GM21529 (cell line): Measurements from ENCODE around the gene ELFN2.
"Not testable (repeated sequence)": the region's sequence is repeated elsewhere in the genome, so short reads cannot be mapped to it uniquely, and the experiment has no call there.

Experiments used
- ATAC-seq: cut with Tn5 transposase; IDR thresholded peaks from one replicate; pipeline ENCODE4 v1.9.1; 2021; ENCODE audit not compliant: unreplicated experiment

Gene ELFN2

DNA sequence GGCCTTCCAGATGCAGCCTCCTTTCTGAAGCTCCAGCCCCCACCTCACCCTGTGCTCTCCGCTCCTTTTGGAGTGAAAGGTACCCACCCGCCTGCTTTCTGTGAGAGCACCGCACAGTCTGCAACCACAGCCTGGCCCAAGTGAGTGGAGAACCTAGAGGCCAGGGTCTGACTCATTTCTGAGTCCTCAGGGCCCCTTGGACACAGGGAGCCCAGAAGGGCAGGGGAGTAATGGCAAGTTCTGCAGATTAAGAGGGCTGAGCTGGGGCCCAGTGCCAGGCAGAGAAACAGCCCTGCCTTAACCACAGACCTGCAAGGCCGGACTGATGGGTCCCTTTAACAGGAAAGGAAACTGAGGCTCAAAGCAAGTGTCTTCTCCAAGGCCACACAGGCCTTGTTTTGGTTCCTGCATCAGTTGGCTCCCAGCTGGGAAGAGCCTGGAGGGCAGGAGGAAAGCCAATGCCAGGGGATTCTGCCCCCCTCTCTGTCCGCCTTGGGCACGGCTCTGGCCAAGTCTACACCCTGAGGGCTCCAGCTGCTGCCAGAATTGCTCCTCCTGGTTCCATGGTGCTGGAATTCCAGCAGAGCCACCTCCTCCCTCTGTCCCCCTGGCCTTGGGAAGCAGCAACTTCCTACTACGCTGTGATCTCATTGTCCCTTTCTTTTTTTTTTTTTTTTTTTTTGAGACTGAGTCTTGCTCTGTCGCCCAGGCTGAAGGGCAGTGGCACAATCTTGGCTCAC is 89.9 kb downstream of the ELFN2 start:
- no peak for ATAC-seq

DNA sequence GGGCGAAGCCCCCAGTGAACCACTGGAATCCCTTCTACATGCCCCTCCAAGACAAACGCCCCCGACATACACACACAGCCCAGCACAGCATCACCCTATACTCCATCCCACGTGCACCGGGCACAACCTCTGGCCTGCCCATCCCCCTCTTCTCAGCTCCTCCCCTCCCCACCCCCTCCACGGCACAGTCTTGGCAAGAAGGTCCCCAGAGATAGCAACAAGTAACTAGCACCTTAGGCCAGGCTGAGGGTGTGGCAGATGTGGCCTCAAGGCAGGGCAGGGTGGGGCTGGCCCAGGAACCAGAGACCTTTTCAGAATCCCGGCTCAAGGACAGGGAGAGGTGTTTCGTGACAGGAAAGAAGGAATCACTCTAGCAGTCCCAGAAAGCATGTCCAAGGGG is 90.7 kb downstream of the ELFN2 start:
- ATAC-seq: no peak

DNA sequence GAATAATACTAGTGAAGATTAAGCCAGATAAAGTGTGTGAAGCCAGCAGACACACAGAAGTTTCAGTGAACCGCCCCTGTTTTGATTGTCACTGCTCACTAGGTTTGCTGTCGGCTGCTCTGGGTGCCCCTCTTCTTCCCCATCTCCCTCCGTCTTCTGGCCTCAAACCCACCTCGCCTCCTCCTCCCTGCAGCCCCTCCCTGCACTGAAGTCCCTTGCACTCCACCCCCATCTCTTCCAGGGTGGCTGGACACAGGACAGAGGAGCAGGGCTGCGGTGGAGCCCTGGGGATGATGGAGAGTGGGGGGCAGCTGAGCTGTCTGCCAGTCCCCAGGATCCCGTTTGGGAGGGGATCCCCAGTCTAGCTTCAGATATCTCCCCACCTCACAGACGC is 91.5 kb downstream of the ELFN2 start:
- ATAC-seq: no peak

DNA sequence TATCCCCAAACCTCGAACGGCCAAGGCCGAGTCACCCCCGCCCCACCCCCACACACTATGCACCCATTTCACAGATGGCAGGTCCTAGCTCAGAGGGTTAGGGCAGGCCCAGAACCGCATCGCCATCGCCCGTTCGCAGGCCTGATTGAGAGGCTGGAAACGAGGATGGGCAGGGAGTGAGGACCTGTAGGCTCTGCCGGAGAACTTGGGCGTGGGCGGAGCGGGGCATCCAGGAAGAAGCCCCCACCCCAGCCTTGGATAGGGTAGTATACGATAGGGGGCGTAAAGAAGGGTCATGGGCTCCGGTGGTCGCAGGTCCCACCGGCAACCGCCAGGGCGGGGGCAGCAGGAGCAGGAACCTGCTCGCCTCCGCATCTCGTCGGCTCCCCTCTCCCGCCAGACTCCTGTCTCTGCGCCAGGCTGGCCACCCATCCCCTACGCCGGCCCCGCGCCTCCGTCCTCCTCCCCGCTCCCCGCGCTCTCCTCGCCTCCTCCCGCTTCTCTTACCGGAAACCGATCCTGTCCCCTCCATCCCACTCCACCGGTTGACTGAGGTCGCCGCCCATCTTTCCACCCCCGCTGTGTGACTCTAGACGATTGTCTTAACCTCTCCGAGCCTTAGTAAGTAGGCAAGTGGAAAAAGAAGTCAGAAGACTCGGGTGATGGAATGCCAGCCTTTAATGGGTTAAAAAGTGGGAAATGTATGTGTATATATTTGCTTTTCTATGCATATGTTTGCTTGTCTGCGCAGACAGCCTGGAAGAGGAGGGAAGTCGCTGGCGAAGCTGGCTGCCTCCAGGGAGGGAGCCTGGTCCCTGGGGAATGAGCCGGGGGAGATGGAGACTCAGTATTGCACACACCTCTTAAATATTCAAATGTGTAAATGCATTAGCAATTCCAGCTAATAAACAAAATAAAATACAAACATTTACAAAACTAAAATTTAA is 92.1 kb downstream of the ELFN2 start:
- ATAC-seq: no peak

GRCh38 chr22:37334461-37334858 is 92.8 kb downstream of the ELFN2 start:
- no peak for ATAC-seq

- no peak for ATAC-seq
Observed at GRCh38 chr22:37333724-37334460, 93.4 kb downstream of the ELFN2 start.

DNA sequence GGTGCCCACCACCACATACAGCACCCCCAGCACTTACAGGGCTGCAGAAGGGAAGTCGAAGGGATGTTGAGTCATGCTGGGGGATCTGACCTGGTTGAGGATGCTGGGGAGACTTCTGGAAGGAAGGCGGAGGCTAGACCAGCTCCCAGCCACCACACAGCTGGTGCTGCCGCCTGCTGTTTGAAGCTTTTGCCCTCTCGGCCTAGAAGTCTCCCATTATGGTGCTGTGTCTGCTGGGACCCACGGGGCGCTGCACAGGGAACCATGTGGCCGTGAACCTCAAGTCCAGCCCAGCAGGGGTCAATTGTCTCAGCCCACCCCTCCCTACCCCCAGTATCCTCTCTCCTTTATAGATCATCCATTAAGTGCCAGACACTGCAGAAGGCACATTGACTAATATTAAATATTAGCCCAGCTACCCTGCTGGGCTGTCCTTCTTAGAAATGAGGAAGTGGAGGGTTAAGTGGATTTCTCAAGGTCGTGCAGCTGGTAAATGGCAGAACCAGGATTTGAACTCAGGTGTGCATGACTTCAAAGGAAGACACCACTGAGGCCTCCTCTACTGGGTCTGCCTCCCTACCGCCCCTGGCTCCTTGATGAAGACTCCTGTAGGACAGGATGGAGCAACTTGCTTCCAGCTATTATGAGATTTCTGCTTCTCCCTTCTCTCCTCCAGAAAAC is 95.3 kb downstream of the ELFN2 start:
- ATAC-seq: no peak

DNA sequence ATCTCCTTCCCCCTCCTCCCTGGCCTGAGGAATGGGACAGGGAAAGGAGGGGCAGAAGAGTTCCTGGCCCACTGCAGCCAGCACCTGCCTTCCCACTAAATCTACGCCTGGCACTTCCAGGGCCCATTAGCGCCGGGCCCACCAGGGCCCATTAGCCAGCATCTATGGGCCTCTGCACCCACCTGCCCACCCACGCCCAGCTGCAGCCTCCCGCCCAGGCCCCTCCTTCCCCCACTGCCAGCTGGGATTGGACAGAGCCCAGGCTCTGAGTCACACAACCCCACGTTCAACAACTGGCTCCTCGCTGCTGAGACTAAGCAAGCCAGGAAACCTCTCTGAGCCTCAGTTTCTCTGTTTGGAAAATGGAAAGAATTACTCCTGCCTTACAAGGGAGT is 96.2 kb downstream of the ELFN2 start:
- no peak for ATAC-seq

DNA sequence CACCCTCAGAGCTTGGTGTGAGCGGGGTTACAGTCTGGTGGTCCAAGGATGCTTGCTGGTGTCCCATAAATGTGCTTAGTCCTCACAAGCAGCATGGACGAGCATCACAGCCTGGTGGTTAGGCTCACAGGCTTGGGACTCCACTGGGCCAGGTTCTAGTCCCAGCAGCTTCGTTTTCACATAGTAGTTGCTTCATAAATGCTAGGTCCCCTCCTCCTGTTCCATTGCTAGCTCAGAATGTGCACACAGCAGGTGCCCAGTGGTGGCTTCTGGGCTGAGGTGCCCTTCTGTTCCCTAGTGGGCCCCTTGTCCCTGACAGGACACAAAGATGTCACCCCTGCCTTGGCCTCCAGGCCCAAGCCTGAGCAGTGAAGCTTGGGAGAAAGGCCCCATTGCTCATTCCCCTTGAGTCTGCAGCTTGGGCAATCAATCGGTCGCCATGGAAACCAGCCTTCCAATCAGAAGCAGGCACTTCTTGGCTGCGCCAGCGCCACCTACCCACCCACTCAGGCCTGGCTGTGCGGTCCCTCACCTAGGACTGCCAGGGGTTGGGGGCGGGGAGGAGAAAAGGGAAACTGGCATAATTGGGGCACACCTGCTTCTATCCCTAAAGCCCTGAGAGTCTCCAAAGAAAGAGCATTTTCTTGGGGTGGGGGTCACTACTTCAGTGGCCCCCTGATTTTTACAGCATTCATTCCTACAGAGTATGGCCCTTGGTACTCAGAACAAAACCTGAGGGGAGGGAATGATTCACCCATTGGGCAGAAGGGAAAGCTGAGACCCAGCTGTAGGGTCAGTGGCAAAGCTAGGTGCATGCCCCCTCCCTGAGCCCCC is 96.9 kb downstream of the ELFN2 start:
- no peak for ATAC-seq

GRCh38 chr22:37329238-37330140 is 97.8 kb downstream of the ELFN2 start:
- no peak for ATAC-seq

DNA sequence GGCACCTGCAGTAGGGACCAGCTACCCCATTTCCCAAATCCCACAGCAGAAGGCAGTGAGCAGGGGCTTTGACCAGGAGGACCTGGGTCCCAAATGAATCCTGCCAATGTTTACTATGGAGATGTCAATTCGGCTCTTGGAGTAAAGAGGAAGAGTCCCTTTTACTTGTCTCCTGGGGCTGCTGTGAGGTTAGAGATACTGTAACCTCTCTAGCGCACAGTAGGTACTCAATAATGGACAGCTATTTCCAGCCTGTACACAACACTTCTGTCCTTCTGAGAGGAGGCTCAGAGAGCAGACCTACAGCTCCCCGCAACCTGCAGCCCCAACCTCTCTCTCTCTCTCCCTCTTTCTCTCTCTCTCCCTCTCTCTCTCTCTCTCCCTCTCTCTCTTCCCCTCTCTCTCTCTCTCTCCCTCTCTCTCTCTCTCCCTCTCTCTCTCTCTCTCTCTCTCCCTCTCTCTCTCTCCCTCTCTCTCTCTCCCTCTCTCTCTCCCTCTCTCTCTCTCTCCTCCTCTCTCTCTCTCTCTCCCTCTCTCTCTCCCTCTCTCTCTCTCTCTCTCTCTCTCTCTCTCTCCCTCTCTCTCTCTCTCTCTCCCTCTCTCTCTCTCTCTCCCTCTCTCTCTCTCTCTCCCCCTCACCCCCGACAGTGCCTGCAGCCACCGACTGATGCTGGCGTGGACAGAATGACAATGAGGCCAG is 98.6 kb downstream of the ELFN2 start:
- not testable (repeated sequence) for ATAC-seq

DNA sequence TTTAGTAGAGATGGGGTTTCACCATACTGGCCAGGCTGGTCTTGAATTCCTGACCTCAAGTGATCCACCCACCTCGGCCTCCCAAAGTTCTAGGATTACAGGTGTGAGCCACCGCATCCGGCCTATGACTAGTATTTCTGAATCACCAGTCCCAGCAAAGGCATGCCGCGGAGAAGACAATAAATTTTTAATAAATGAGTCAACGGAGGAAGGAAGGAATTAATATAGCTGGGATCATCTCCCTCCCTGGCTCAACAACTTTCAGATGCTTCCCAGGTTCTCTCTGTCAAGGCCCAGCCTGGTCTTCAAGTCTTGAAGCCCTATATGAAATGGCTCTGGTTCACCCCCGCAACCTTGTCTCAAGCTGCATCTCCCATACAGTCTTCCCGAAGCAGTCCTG is 99.3 kb downstream of the ELFN2 start:
- no peak for ATAC-seq

- ATAC-seq: no peak
Observed at GRCh38 chr22:37326726-37327125, 100.6 kb downstream of the ELFN2 start.

GRCh38 chr22:37325039-37325395 is 102.3 kb downstream of the ELFN2 start:
- no peak for ATAC-seq

GRCh38 chr22:37324340-37325038 is 102.8 kb downstream of the ELFN2 start:
- no peak for ATAC-seq

DNA sequence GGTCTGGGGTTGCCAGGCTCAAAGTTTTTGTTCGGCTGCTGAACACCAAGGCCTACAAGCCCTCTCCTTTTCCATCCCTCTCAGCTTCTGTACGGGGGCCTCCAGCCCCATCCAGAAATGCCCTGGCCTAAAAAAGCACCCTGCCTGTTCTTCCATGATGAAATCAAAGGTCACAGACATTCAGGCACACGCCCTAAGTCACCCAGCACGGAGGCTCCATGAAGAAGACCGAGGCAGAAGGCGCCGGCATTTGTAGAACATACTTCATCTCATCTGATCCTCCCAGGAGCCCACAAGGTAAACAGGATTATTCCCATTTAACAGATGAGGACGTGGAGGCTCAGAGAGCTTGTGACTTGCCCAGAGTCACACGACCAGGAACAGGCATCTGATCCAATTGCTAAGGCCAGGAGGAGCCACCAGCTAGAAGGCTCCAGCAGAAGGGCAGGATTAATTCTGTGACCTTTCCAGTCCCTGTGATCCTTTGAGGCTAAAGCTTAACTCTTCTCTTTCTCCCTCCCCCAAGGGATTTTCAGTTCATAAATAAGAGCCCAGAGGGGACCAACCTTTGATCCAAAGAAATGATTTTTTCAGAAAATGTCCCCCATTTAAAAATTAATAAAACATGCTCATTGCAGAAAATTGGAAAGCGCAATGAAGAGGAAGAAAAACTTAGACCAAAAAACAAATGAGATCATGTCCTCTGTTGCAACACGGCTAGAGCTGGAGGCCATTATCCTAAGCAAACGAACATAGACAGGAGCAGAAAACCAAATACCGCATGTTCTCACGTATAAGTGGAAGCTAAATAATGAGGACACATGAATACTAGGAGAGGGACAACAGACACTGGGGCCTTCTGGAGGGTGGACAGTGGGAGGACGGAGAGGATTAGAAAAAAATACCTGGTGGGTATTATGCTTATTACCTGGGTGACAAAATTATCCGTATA is 106.3 kb downstream of the ELFN2 start:
- ATAC-seq: no peak

DNA sequence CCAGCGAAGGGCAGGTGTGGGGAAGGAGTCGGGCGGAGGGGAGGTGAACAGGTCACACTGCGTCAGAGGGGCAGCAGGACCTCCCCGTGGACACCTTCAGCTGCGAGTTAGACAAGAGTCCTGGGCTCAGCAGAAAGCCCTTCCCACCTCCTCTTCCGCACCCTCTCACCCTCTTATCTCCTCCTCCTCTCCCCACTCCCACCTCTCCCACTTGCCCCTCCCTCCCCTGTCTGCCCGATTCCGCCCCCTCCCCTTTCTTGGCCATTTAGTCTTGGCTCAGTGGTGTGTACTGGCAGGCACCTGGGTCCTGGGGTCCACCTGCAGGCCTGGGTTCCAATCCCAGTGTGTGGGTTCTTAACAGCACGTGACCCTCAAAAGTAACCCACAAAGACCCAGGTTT is 107.8 kb downstream of the ELFN2 start:
- ATAC-seq: no peak
